HepG2 (cell line): ENCODE data around the gene UNC5C. TPM values are rescaled to one million over a fixed set of nuclear protein-coding genes. Genes with fewer than 3 reads are reported as not detected.

Experiments used
- ATAC-seq: fragments of 200-7000 bp; cut with Tn5 transposase; 3 replicates; pipeline ENCODE4 v1.9.1; 2020; ENCODE audit warnings: mild to moderate bottlenecking, moderate library complexity
- BruUV-seq: library from RNA; stranded (reverse); fragments of 400-500 nt; replicated peaks from 2 replicates; lab custom pipeline; 2021; lab: Mats Ljungman, UMichigan
- CTCF ChIA-PET: fragments of 300-600 bp; formaldehyde crosslinking; extraction: SDS; loops from one replicate; lab custom pipeline; 2021; ENCODE audit warnings: low total read pairs, inconsistent platforms, low intra/inter-chr PET ratio; lab: Yijun Ruan, JAX
- POLR2A ChIA-PET: fragments of 350-600 bp; sonication (Branson Sonifier 250); formaldehyde crosslinking; loops from one replicate; lab custom pipeline; 2020; ENCODE audit warnings: antibody characterized with exemption, inconsistent platforms; lab: Yijun Ruan, JAX
- DNase-seq: peaks from one replicate; pipeline ENCODE4 v3.0.0-alpha.2; 2015; ENCODE audit warnings: low spot score
- FAIRE-seq: peaks from 3 replicates; lab custom pipeline; 2011; peaks lifted over from hg19 to GRCh38; lab: Jason Lieb, UNC
- H2AFZ ChIP-seq: one replicate; pipeline ENCODE4 v1.6.1; 2011; ENCODE audit warnings: low read length, inconsistent platforms
- H3K27ac ChIP-seq: fragments of 300-600 bp; 3 replicates; pipeline ENCODE4 v1.8.0; 2011; ENCODE audit warnings: mixed run types, mild to moderate bottlenecking, mixed read lengths, low read length, inconsistent platforms; ENCODE audit not compliant: insufficient read depth; ENCODE audit errors: extremely low read length
- H3K27me3 ChIP-seq, 2 experiments: fragments of 200-600 bp in 1 of 2; 2 replicates in 1 of 2; 3 replicates in 1 of 2; pipeline versions ENCODE4 v1.6.0 to v1.8.0; 2011; ENCODE audit warnings: low read length in 2 of 2, mild to moderate bottlenecking in 2 of 2, moderate library complexity in 2 of 2, inconsistent platforms in 1 of 2; ENCODE audit not compliant: insufficient read depth in 2 of 2, control insufficient read depth in 1 of 2
- H3K36me3 ChIP-seq, 2 experiments: fragments of 200-600 bp in 1 of 2; replicated peaks in 1 of 2; 2 replicates in 1 of 2; 3 replicates in 1 of 2; pipeline versions ENCODE4 v1.5.1 to v1.8.0; 2011; ENCODE audit warnings: low read length in 2 of 2, inconsistent platforms in 1 of 2; ENCODE audit not compliant: insufficient read depth in 2 of 2, control insufficient read depth in 1 of 2
- H3K4me1 ChIP-seq: 2 replicates; pipeline ENCODE4 v1.5.1; 2012; ENCODE audit warnings: low read length, inconsistent platforms; ENCODE audit not compliant: insufficient read depth
- H3K4me2 ChIP-seq: 2 replicates; pipeline ENCODE4 v1.6.0; 2011; ENCODE audit warnings: low read depth, low read length, inconsistent platforms
- H3K4me3 ChIP-seq, 3 experiments: fragments of 200-600 bp in 1 of 3; sonication (generic), shearing (Covaris generic) in 1 of 3; replicated peaks in 1 of 3; 2 replicates each; pipeline ENCODE4 v1.5.1; 2011 to 2016; ENCODE audit warnings: low read length in 3 of 3, inconsistent platforms in 2 of 3, low read depth in 2 of 3, mild to moderate bottlenecking in 2 of 3, control low read depth in 1 of 3, mixed read lengths in 1 of 3; ENCODE audit not compliant: insufficient read depth in 1 of 3
- H3K79me2 ChIP-seq: one replicate; pipeline ENCODE4 v1.6.1; 2011; ENCODE audit warnings: low read length, inconsistent platforms; ENCODE audit not compliant: insufficient read depth
- H3K9ac ChIP-seq: 2 replicates; pipeline ENCODE4 v1.6.0; 2011; ENCODE audit warnings: mild to moderate bottlenecking, low read depth, low read length, inconsistent platforms; ENCODE audit not compliant: insufficient read depth
- H3K9me3 ChIP-seq: 2 replicates; pipeline ENCODE4 v1.5.1; 2012; ENCODE audit warnings: mild to moderate bottlenecking, low read length
- H4K20me1 ChIP-seq: 2 replicates; pipeline ENCODE4 v1.6.0; 2011; ENCODE audit warnings: inconsistent platforms, mild to moderate bottlenecking, low read length, moderate library complexity; ENCODE audit not compliant: insufficient read depth
- CAMTA2 ChIP-seq: sonication (generic); formaldehyde crosslinking; IDR thresholded peaks from 2 replicates; pipeline ENCODE4 v1.4.0; 2020; ENCODE audit warnings: mild to moderate bottlenecking, missing genetic modification reagents, borderline replicate concordance
- EZH2 ChIP-seq: conservative IDR thresholded peaks from 2 replicates; pipeline ENCODE4 v1.6.1; 2012; ENCODE audit warnings: mild to moderate bottlenecking, low read depth, low read length, moderate library complexity
- IRF9 ChIP-seq: sonication (generic); formaldehyde crosslinking; IDR thresholded peaks from 2 replicates; pipeline ENCODE4 v1.8.0; 2022; ENCODE audit warnings: missing genetic modification reagents, mild to moderate bottlenecking, borderline replicate concordance
- PRDM15 ChIP-seq: sonication (generic); formaldehyde crosslinking; IDR thresholded peaks from 2 replicates; pipeline ENCODE4 v1.4.0; 2020; ENCODE audit warnings: missing genetic modification reagents
- REPIN1 ChIP-seq: sonication (generic); formaldehyde crosslinking; IDR thresholded peaks from 2 replicates; pipeline ENCODE4 v1.8.0; 2022; ENCODE audit warnings: missing genetic modification reagents, low read depth, mild to moderate bottlenecking, borderline replicate concordance
- UBTF ChIP-seq: sonication (generic); formaldehyde crosslinking; IDR thresholded peaks from 2 replicates; pipeline ENCODE4 v1.4.0; 2020; ENCODE audit warnings: mild to moderate bottlenecking, missing genetic modification reagents
- ZBTB44 ChIP-seq: sonication (generic); formaldehyde crosslinking; IDR thresholded peaks from 2 replicates; pipeline ENCODE4 v1.4.0; 2020; ENCODE audit warnings: missing genetic modification reagents
- ZFAT ChIP-seq: sonication (generic); formaldehyde crosslinking; conservative IDR thresholded peaks from 2 replicates; pipeline ENCODE4 v1.8.1; 2023; ENCODE audit warnings: missing genetic modification reagents, inconsistent platforms
- ZNF264 ChIP-seq: sonication (generic); formaldehyde crosslinking; IDR thresholded peaks from 2 replicates; pipeline ENCODE4 v1.4.0; 2020; ENCODE audit warnings: missing genetic modification reagents
- ZNF510 ChIP-seq: sonication (generic); formaldehyde crosslinking; IDR thresholded peaks from 2 replicates; pipeline ENCODE4 v1.4.0; 2020; ENCODE audit warnings: low read depth, mild to moderate bottlenecking, missing genetic modification reagents
- ZNF670 ChIP-seq: sonication (generic); formaldehyde crosslinking; IDR thresholded peaks from 2 replicates; pipeline ENCODE4 v1.8.0; 2022; ENCODE audit warnings: mild to moderate bottlenecking, missing genetic modification reagents, borderline replicate concordance
- ZNF740 ChIP-seq: sonication (generic); formaldehyde crosslinking; IDR thresholded peaks from 2 replicates; pipeline ENCODE4 v1.4.0; 2020; ENCODE audit warnings: missing genetic modification reagents
- ZNF792 ChIP-seq: IDR thresholded peaks from 2 replicates; pipeline ENCODE4 v1.6.1; 2016
- WGBS: methylation state at CpG from one replicate; pipeline ENCODE4 v1.1.6; 2017; ENCODE audit warnings: low lambda C conversion rate; 5-methylcytosine and 5-hydroxymethylcytosine counted together
- in situ Hi-C: cut with HindIII; loops from 2 replicates; pipeline ENCODE4 v1.10.0; 2017; ENCODE audit warnings: low pct_unique_long_range_greater_than_20kb; ENCODE audit not compliant: extremely low pct_ligation_motif_present
- intact Hi-C: fragments of 100-400 bp; cut with micrococcal nuclease; formaldehyde crosslinking; loops from one replicate; pipeline ENCODE4 v1.10.0; 2022; ENCODE audit not compliant: unreplicated experiment
- polyA plus RNA-seq, 8 experiments: library from polyadenylated mRNA; depleted of rRNA in 3 of 8; stranded (reverse) in 7 of 8; unstranded in 1 of 8; fragments of >200 nt; fragmentation: Illumina TruSeq in 4 of 8; extraction: Trizol in 4 of 8; gene quantifications; 2 replicates each; pipeline versions ENCODE4 v1.2.1 to v1.2.3, GENCODE V29; 2011 to 2016; ENCODE audit warnings: low read depth in 4 of 8, missing spikeins in 1 of 8, mixed read lengths in 1 of 8; ENCODE audit not compliant: insufficient read depth in 1 of 8
- total RNA-seq, 5 experiments: library from RNA; depleted of rRNA; stranded (reverse); fragments of >200 nt; fragmentation: Illumina TruSeq; extraction: Trizol; gene quantifications; 2 replicates each; pipeline ENCODE4 v1.2.3, GENCODE V29; 2016; ENCODE audit warnings: low read depth in 1 of 5

The UNC5C gene
- total and polyA plus RNA-seq, 2 of the 13 experiments (the other 11 are each of a cell fraction or from before 2014, with no cell fraction given): not detected

GRCh38 chr4:95224402-95224801 lies 324.4 kb downstream of the UNC5C start:
- no peak overlapping the region for H3K4me3 ChIP-seq
- FAIRE-seq (no peak), DNase-seq (no peak), ATAC-seq (no peak)
- ChIA-PET POLR2A (no interaction called here), CTCF (no interaction called here)
- in situ Hi-C loops (no loop called here), intact Hi-C loops (no loop called here)
- H4K20me1 ChIP-seq: no peaks in the 10 kb centered on the region
- H3K79me2 ChIP-seq: no peaks in the 10 kb centered on the region
- H3K36me3 ChIP-seq: no peaks in the 10 kb centered on the region
- no peak overlapping the region for H2AFZ ChIP-seq
- no peaks in the 10 kb centered on the region for H3K9me3 ChIP-seq
- H3K9ac ChIP-seq: no peak overlapping the region
- BruUV-seq: no TSS peak
- H3K27me3 ChIP-seq: no peaks in the 10 kb centered on the region
- 36% methylated on average over 3 of the region's 3 CpGs for WGBS
- H3K27ac ChIP-seq: no peak overlapping the region
- TF ChIP-seq ZNF670 (CRISPR knock-in tag) (no peak), REPIN1 (no peak), EZH2 (no peak), UBTF (no peak), ZFAT (no peak), ZNF510 (CRISPR knock-in tag) (no peak), PRDM15 (CRISPR knock-in tag) (no peak), CAMTA2 (CRISPR knock-in tag) (no peak), IRF9 (no peak), ZBTB44 (CRISPR knock-in tag) (no peak), ZNF792 (no peak), ZNF264 (CRISPR knock-in tag) (no peak), ZNF740 (no peak)
- peaks cover 18% of the 10 kb centered on the region for H3K4me1 ChIP-seq
- no peak overlapping the region for H3K4me2 ChIP-seq
